Activated CD4-positive, alpha-beta T cell treated with anti-CD3 and anti-CD28 coated beads, Interleukin-2, Interleukin-6, amounts not matched to agents 100 ng/mL and 50 ng/mL, durations not matched to agents 16 hours and 8 hours (primary cell): ENCODE data around the gene EXOC4.

ENCODE experiments used
- DNase-seq: peaks from one replicate; pipeline ENCODE4 v3.0.0-alpha.2; 2020

EXOC4 gene

DNA sequence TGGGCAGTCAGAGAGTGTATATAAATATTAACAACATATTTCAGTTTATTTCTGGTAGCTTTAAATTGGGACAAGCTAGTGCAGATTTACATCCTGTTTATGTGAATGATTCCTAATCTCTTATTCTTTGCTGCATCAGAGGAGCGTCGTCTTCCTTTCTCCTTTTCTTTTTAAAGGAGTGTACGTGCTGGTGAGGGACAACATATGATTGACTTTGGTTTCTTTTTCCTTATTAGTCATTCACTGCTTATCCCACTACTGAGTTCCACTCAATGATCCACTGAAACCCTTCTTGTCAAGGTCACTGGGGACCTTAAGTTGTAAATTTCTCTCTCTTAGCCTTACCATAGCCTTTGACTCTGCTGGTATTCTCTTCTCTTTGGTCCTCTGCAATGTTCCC lies 116.3 kb downstream of the EXOC4 start:
- no peak for DNase-seq

DNA sequence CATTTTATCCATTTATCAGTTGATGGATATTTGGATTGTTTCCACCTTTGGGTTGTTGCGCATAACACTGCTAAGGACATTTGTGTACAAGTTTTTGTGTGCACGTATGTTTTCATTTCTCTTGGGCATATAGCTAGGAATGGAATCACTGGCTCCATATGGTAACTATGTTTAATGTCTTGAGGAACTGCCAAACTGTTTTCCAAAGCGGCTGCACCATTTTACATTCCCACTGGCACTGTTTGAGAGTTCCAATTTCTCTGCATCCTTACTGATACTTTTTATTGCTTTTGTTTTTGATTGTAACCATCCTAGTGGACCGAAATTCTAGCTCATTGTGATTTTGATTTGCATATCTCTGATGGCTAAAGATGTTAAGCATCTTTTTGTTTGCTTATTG lies 118.7 kb downstream of the EXOC4 start:
- DNase-seq: no peak

DNA sequence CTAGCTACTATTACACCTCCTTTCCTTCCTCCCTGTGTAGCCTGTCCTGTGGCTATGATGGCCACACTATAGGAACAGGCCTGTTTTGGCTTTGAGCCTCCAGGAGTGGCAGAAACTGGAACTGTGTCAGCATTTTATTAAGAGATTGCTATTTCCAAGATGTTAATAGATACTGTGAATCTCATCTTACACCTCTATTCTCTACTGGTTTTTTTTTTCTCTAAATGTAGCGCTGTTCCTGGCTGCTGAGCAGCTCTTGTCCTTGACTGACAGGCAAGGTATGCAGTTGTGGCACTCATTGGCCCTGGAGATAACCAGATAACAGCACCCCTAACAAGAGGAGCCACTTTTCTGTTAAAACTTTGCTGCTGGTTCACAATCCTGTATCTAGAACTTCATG lies 119.5 kb downstream of the EXOC4 start:
- no peak for DNase-seq

DNA sequence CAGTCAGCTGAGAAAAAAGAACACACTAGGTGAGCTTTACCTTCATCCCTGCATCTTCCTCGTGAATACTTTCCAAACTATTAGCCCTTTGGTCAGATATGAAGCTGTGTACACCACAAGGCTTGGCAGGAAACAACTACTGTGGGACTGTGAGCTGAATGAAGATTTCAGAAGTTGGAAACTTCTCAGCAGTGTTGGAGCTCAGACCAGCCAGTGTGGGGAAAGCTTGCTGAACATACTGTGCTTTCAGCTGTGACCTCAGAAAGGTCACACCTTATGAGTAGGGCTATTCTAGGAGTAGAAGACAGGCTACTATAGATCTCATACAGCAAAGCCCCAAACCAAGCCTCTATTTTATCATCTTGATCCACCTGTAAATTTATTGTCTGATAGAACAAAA lies 123.6 kb downstream of the EXOC4 start:
- DNase-seq: no peak

DNA sequence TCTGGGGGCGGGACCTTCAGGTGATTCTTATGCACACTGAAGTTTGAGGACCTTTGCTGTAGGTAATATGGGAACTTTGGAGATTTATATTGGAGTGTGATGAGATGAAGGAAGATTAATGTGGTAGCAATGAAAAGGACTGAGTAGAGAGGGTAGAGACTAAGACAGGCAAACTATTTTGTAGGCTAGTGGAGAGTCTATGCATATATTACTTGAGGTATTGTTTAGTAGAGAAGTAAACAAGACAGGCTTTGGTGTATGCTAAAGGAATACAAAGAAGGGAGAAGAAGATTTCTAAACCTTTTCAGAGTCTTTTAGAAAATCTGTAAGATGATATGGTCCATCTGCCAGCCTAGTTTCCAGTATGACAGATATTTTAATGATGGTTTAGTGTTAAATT lies 129.1 kb downstream of the EXOC4 start:
- DNase-seq: no peak

DNA sequence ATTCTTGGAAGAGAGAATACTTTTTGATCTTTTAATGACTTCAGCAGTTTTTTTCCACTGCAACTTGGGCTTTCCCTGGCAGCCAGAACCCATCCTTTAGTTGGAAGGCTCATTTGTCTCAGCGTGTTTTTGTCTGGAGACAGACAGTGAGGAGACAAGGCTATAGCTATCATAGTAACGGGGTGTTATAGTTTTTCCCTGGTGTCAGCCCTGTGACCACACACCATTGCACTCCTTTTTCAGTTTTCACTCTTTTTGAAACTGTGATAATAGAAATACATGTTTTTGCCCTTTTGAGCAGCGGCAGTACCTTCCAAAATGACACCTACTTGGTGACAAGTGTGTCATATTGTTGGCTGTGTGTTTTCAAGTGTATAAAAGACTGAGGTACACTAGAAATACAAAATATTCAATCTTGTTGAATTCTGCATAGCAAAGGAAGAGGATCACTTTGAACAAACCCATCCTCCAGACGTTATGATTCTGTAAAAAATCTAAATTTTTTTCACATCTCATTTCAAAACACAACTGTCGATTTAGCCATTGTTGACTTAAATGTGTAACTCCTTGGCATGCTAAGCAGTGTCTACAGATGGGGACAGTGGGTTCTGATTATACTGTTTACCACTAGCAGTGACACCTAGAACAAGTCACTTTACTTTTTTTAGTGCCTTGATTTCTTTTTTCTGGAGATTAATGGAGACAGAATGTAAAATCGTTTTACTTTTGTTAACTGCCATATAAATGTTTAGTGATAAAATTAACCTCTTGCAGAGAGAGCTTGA lies 130.1 kb downstream of the EXOC4 start:
- DNase-seq: no peak

DNA sequence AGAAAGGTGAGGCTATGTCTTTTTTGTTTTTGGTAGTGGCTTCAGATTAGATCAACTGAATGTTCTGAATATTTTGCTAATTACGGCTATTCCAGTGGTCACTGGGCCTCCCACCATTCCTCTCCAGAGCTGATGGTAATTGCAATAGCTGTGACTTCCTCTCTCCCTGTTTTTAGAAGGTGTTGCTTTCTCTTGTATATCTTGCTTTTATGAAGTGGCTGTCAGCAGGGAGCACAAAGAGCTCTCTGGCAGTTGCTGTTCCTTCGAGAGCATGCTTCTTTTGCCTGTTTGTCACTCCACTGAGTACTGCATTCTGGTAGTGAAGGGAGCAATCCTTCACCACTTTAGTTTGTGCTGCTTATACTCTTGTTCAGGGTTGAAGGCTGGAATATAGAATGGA lies 133.3 kb downstream of the EXOC4 start:
- DNase-seq: no peak

DNA sequence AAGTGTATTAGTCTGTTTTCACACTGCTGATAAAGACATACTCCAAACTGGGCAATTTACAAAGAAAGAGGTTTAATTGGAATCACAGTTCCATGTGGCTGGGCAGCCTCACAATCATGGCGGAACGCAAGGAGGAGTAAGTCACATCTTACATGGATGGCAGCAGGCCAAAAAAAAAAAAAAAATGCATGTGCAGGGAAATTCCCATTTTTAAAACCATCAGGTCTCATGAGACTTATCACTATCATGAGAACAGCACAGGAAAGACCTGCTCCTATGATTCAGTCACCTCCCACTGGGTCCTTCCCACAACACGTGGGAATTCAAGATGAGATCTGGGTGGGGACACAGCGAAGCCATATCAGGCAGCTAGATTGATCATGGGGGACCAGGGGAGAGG lies 136.8 kb downstream of the EXOC4 start:
- no peak for DNase-seq

DNA sequence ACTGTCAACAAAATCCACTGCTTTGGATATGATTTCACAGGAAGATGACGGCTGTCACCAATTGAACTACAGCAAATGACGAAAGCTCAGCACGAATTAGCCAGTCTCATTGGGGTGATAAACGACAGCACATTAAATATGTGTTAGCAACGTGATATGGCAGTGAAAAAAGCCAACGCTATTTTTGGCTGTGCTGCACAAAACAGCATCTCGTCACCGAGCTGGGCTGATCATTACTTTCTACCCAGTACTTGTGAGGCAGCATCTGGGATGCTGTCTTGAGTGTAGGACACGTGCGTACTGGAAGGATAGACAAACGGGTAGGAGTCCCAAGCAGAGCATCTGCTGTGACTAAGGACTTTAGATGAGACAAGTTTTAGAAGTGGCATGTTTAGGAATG lies 138.3 kb downstream of the EXOC4 start:
- DNase-seq: no peak

DNA sequence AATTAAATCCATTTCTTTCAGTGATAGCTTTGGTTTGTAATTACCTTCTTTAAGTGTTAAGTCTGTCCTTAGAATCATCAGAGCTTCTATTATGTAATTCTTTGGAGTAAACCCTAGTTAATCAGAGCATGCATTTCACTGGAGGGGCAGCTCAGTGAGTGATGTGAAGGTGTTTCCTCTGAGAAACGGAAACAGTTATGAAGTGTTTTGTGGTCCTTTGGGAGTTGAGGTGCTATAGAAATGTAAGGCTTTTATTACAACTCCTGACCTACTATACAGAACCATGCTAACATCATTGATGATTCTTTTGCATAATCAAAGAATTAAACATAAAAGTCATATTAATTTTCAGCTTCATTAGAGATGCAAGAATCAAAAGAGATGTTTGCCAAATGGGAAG lies 141.5 kb downstream of the EXOC4 start:
- no peak for DNase-seq

DNA sequence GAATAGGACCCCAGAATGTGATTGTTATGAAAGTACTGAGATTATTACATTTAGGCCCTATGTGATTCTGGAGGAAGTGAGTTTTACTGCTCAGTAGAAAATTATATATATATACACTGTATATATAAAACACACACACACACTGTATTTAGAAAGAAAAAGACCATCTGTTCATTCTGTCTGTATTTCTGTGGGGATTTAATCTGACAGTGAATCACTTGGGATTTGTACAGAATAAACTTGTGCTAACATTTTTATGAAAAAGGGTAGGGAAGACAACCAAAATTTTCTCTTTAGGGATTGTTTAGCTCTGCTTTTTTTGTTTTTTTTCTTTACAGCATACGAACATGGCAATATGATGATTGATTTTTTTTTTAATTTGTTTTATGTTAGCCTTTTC lies 142.7 kb downstream of the EXOC4 start:
- DNase-seq: no peak

DNA sequence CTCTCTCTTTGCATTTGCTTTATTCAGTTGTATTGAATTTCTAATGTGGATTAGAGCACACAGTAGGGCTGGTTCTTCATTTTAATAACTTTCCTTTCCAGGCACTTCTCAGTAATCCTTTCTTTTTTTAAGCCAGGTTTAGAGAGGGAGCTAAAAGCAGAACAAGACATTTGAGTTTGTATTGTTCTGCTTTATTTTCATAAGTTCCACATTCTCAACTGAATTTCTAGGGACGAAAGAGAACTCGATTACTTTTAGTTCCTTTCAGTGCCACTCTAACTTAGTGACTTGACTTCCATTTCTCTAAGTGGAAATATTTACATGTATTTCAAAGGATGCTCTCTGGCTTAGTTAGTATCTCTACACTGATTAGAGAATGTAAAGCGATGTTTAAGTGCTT lies 145.6 kb downstream of the EXOC4 start:
- no peak for DNase-seq

DNA sequence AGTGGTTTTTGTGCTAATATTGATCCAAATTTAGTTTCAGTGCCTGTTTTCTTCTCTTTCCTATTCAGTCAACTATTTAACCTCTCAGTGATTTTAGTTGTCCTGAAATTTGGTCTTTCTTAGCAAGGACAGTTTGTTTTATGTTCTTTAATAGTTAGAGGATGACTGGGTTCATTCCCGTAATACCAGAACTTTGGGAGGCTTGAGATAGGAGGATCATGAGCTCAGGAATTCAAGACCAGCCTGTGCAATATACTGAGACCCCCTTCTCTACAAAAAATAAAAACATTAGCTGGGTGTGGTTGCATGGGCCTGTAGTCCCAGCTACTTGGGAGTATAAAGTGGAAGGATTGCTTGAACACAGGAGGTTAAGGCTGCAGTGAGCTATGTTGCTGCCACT lies 148.3 kb downstream of the EXOC4 start:
- no peak for DNase-seq

DNA sequence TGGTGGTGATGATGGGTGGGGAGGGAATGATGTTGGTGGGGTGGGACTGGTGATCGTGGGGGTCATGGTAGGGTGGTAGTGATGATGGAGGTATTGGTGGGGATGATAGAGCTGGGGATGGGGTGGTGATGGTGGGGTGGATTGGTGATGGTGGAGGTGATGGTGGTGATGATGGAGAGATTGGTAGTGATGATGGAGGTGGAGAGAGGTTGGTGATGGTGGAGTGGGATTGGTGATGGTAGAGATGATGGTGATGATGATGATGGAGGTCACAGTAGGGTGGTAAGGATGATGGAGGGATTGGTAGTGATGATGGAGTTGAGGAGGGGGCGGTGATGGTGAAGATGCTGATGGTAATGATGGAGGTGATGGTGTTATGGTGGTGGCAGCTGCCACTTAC lies 155.3 kb downstream of the EXOC4 start:
- DNase-seq: no peak

DNA sequence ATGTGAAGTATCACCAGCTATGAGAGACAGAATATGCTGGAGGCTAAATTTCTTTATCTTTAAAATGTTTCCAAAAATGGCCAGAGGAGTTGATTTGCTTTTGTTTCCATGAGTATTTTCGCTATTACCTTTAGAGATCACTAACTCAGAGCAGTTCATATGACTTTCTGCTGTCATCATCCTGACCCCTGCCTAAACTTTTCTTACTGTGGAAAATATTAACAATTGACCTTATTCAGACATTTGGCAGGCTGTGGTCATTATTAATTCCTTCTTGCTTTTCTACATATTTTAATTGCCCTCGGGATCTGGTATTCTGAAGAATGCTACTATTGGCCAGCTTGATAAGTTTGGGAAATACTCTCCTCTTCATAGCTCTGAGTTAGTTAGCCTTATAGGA lies 156.5 kb downstream of the EXOC4 start:
- no peak for DNase-seq

DNA sequence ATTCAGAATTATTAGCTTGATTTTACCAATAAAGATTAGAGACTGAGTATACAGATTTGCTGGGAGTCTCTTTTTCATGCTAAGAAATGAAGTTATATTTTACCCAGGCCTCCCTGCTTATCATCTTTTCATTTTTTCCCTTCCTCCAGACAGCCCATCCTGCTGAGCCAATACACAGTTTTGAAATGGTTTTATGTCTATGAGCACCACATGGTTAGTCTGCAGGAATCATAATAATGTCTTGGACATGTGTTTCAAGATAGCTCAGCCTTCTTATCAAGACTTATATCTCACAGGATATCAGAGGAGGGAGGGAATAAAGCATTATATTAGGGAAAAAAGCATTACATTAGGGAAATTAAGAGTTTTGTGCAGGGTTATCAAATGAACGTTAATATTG lies 157.1 kb downstream of the EXOC4 start:
- no peak for DNase-seq

DNA sequence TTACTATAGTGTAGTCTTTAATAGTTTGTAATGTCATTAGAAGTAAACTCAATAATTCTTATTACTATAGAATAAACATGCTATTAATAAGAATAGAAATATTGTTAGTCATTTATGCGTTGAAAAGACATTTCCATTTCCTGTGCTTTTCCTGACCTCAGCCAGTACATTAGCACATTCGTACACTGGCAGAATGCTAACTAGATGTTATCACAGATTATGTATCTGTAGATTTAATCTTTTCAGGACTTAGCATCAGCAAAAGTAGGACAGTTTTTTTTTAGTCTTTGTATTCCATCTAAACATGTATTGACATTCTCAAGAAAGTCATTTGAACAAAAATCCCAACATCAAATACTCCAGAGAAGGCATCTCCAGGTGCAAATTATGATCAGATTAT lies 158.5 kb downstream of the EXOC4 start:
- DNase-seq: no peak

DNA sequence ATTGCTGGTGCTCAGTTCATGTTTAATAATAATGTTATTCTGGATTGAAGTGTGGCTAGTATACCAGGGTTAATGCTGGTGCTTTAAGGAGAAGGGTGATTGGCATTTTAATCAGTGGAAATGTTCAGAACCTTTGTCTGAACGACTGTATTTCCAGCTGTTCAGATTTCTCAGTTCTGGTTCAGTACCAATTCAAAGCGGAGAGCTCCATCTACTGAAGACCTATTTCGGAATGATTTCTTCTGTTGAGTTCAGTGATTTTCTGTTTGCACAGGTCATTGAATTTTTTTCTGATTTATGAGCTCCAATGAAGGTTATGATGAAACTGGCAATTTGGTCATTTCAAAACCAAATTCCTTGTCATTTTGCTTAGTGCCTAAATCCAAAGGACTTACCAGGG lies 160.1 kb downstream of the EXOC4 start:
- no peak for DNase-seq

DNA sequence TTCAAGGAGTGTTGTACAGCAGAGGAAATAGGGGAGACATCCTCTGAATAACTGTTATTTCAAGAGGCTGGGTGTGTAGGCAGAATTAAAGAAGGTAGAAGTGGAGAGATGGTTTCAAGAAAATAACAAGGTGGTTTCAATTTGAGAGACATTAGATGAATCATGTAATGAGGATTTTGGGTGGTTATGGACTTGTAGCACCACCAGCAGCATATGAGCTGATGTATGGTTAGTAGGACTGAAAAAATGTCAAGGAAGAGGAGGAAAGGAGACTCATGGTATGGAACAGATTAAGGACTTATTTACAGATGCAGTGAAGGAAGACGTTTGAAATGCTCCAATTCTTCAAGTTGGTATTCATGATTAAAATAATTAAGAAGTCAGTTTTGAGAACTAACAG lies 166.2 kb downstream of the EXOC4 start:
- no peak for DNase-seq

DNA sequence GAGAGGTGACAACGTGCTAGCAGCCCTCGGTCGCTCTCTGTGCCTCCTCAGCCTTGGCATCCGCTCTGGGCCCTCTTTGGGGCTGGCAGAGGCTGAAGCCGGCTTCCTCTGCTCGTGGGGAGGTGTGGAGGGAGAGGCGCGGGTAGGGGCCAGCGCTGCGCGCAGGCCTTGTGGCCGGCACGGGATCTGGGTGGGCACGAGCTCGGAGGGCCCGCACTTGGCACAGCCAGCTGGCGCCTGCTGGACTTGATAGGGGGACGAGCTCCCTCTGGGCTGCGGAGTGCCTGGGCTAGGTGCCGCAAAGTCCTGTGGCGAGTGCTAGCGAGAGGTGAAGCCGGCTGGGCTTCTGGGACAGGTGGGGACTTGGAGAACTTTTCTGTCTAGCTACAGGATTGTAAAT lies 170.7 kb downstream of the EXOC4 start:
- DNase-seq: no peak

DNA sequence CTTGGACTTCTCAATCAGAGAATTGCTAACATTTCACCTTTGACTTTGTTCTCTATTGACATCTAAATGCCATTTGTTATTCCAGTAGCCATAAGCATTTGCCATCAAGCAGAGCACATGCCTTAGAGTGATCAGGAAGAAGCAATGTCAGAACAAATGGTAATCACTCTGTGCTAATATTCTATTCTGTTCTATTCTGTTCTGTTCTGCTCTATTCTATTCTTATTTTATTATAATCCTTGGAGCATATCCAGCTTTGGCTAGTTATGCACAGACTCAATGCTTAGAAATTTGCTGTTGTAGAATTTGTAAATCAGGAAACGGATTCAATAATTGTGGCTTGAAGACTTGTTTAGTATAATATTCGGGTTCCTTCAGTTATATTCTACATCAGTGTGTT lies 175.4 kb downstream of the EXOC4 start:
- no peak for DNase-seq

DNA sequence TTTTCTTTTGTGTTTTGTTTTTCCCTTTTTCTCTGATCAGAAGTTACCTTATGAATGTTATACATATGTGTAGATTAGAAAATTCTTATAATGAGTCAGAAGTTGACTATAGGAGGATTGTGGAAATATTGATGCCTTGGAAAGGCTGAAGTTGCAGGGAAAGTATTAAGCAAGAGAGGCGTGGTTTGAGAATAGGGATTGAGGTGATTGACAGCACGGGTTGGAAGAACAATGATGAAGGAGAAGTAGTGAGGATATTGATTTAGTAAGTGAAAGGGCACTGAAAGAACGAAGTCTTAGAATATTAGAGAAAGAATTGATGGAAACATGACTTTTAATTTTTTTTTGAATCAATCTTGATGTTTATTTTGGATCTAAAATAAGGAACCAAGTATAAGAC lies 176.0 kb downstream of the EXOC4 start:
- DNase-seq: no peak

DNA sequence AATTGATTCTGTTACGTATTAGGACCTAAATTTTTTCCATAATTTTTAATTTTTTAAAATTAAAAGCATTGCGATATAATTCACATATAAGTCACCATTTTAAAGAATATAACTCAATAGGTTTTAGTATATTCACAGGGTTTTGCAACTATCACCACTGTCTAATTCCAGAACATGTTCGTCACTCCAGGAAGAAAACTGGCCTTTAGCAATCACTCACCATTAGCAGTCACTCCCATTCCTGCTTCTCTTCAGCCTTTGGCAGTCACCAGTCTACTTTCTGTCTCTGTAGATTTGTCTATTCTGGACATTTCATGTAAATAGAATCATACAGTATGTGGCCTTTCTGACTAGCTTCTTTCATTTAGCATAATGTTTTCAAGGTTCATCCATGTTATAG lies 176.5 kb downstream of the EXOC4 start:
- no peak for DNase-seq

DNA sequence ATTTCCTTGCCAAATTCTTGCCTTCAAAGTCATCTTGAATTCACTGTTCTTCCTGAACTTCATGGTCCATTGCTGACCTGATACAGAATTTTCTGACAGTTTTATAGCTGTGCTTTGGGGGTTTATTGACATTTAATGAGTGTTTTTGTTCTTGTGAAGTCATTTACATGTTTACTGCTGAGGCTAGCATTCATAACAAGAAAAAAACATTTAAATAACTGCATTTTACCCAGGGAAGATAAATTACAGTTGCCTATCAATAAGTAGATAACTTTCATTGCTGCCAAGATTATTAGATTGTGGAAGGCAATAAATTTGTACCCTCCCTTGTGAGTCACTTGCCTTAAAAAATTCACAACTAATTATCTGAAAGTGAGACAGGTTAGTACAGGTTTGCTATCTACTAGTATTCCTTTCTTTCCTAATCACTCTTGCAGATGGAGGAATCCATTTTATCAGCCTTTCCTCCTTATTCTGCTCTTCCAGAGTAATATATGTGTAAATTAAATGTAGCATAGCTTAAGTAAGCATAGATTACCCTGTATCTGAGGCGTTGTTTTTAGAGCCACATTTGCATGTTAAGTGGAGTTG lies 178.4 kb downstream of the EXOC4 start:
- no peak for DNase-seq

DNA sequence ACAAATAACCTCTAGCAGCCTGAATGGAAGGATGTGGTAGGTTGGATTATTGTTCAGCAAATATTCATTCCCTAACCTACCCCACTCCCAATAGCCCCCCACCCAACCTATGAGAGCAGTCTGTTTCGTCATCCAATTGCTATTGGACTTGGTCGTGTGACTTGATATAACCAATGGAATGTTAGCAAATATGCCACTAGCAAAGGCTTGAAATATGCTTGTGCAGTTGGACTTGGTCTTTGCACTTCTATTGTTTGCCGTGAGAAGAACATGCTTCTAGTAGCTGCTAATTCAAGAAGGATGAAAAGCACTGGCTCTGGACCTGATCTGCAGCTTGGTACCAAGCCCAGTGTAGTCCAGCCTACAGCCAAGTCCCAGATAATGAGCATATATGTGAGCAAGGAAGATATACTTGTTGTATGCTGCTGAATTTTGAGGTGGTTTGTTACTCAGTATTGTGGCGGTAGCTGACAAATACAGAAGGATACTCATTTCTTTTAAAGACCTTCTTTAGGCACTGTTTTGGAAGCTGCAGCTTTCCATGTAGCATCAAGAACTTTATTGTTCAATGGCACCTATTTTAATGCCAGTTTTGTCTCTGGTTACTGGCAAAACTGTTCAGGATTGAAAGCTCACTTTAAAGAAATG lies 180.4 kb downstream of the EXOC4 start:
- DNase-seq: no peak
